NCI-H1436 treated with DMSO at 0.1 percent for 48 hours (cell line): ENCODE measurements around the gene PRODH2.

Source experiments
- DNase-seq: peaks from one replicate; lab custom pipeline; 2025; lab: John Stamatoyannopoulos, UW

The PRODH2 gene, protein sequence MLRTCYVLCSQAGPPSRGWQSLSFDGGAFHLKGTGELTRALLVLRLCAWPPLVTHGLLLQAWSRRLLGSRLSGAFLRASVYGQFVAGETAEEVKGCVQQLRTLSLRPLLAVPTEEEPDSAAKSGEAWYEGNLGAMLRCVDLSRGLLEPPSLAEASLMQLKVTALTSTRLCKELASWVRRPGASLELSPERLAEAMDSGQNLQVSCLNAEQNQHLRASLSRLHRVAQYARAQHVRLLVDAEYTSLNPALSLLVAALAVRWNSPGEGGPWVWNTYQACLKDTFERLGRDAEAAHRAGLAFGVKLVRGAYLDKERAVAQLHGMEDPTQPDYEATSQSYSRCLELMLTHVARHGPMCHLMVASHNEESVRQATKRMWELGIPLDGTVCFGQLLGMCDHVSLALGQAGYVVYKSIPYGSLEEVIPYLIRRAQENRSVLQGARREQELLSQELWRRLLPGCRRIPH

DNA sequence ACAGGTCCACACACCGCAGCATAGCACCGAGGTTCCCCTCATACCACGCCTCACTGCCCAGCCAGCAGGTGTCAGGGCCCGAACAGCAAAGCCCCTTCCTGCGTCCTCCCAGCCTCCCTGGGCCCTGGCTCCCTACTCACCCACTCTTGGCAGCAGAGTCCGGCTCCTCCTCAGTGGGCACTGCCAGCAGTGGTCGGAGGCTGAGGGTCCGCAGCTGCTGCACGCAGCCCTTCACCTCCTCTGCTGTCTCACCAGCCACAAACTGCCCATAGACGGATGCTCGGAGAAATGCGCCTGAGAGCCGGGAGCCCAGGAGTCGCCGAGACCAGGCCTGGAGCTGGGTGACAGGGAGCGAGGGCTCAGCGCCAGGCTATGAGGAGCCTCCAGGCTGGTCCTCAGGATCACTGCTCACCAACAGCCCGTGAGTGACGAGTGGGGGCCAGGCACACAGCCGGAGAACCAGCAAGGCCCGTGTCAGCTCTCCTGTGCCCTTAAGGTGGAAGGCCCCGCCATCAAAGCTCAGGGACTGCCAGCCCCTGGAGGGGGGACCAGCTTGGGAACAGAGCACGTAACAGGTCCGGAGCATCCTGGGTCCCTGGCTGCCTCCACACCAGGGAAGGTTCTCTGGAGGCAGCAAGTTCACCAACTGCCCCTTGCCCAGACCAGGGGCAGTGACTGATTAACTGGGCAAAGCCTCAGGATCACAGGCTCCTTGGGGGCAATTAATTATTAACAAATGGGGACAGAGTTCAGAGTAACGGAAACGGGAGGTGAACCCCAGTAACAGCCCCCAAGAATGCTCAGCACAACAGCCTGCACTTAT is at the start of gene PRODH2:
Gene PRODH2, minus strand, starts transcription at position 626 of the 823 bp plus-strand sequence. Its CDS starts 40 bp downstream, at position 586.
- no peak for DNase-seq

DNA sequence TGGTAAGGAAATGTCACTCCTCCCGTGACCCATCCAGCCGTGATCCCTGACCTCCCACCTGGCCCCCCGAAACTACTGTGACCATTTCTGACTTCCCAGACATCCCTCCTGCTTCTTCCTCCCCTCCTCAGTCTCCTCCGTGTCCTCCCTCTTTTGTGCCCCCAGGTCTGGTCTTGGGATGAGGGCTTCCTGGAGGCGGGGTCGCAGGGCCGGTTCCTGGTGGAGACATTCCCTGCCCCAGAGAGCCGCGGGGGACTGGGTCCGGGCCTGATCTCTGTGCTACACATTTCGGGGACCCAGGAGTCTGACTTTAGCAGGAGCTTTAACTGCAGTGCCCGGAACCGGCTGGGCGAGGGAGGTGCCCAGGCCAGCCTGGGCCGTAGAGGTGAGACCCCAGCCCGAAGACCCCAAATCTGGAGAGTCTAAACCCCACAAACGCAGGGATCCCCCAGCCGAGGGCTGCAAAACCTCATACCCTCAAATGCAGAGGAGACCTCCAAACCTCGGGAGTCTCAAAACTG is 49.1 kb upstream of the PRODH2 start:
- DNase-seq, result no peak

DNA sequence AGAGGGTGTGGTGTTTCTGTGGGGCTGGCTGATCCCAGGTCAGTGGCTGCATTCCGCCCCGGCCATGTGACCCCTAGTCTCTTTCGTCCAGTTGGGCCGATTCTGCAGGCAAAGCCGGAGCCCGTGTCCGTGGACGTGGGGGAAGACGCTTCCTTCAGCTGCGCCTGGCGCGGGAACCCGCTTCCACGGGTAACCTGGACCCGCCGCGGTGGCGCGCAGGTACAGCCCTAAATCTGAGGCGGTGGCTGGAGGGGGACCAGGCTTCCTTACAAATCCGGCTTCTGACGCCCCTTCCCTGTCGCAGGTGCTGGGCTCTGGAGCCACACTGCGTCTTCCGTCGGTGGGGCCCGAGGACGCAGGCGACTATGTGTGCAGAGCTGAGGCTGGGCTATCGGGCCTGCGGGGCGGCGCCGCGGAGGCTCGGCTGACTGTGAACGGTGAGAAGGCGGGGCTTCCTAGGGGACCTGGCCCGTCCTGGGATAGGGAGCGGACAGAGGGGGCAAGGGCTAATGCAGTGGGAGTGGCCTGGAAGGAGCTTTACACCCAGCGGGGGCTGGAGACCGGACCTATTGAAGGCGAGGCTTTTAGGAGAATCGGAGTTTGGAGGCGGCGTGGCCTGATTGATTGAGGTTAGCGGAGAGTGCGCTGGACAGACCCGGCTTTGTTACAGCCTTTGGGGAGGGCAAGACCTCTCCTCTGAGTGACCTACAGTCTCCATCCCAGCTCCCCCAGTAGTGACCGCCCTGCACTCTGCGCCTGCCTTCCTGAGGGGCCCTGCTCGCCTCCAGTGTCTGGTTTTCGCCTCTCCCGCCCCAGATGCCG is 48.4 kb upstream of the PRODH2 start:
- no peak for DNase-seq

DNA sequence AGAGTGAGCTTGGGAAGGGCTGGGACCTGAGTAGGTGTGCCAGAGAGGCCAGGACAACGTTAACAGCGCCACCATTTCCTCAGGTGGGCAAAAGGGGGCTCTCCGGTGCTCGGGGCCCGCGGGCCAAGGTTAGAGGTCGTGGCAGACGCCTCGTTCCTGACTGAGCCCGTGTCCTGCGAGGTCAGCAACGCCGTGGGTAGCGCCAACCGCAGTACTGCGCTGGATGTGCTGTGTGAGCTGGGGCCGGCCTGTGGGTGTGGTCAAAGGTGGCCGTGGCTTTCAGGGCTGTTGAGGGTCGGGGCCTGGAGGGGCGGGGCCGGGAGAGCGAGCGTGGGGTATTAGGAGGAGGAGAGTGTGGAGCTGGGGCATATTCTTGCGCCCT is 47.8 kb upstream of the PRODH2 start:
- DNase-seq, result no peak

DNA sequence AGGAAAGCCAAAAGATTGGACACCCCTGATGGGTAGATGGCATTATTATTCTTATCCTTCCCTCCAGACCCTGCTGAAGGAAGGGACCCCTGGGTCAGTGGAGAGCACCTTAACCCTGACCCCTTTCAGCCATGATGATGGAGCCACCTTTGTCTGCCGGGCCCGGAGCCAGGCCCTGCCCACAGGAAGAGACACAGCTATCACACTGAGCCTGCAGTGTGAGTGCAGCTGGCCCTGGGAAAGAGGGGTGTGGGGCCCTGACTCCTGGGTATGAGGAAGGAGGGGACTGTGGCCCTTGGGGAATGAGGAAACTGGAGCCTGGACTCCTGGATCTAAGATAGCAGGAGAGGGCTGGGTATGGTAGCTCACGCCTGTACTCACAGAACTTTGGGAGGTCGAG is 46.8 kb upstream of the PRODH2 start:
- no peak for DNase-seq

DNA sequence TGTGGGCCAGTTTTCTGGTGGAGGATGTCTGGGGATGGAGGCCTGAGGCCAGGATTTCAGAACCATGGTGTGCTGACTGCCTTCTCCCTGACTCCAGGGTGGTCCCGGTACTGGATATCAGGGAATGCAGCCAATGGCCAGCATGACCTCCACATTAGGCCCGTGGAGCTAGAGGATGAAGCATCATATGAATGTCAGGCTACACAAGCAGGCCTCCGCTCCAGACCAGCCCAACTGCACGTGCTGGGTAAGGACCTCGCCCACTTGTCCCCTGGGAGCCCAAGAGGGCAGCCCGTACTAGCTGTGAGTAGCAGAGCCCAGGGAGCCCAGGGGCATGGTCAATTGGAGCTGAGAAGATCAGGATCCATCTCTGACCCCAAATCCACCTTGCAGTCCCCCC is 45.7 kb upstream of the PRODH2 start:
- DNase-seq, result no peak

DNA sequence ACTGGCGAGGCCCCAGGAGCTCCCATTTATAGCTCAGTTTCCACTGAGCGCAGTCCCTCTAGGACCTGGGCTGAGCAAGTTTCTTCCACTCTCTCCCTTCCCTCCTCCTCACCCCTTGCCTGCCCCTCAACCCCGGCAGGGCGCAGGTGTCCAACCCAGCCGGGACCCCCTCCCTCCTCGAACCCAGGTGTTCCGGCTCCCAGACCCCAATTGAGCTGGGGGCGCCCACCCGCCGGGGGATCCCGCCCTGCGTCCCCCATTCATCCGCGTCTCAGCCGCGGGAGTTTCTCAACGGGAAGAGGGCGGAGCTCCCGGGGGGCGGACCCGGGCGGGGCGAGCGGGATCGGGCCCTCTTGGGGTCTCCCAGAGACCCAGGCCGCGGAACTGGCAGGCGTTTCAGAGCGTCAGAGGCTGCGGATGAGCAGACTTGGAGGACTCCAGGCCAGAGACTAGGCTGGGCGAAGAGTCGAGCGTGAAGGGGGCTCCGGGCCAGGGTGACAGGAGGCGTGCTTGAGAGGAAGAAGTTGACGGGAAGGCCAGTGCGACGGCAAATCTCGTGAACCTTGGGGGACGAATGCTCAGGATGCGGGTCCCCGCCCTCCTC is 44.0 kb upstream of the PRODH2 start, which contains the start of gene KIRREL2:
Gene KIRREL2, plus strand, starts transcription at position 366 of the 604 bp plus-strand sequence. Its CDS starts 209 bp downstream, at position 575.
- no peak for DNase-seq

DNA sequence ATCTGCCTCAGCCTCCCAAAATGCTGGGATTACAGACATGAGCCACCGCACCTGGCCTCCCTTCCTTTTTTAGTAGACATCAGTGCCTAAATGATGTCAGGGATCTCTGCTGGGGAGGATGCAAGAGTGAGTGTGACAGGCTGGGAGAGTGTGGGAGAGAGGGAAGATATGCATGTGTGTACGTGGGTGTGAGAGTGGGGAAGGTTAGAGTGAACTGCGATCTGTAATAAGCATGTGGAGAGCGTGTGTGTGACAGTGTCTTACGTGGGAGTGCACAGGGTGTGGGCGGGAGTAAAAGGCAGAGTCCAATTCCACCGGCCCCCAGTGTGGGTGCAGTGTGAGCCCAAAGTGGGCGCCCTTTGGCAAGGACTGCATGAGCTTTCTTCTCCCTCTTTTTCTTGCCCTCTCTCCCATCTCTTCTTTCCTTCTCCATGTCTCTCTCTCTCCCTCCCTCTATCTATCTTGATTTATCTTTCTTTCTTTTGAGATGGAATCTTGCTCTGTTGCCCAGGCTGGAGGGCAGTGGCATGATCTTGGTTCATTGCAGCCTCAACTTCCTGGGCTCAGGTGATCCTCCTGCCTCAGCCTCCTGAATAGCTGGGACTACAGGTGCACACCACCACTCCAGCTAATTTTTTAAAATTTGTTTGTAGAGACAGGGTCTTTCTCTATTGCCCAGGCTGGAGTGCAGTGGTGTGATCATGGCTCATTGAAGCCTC is 40.6 kb upstream of the PRODH2 start:
- no peak for DNase-seq

DNA sequence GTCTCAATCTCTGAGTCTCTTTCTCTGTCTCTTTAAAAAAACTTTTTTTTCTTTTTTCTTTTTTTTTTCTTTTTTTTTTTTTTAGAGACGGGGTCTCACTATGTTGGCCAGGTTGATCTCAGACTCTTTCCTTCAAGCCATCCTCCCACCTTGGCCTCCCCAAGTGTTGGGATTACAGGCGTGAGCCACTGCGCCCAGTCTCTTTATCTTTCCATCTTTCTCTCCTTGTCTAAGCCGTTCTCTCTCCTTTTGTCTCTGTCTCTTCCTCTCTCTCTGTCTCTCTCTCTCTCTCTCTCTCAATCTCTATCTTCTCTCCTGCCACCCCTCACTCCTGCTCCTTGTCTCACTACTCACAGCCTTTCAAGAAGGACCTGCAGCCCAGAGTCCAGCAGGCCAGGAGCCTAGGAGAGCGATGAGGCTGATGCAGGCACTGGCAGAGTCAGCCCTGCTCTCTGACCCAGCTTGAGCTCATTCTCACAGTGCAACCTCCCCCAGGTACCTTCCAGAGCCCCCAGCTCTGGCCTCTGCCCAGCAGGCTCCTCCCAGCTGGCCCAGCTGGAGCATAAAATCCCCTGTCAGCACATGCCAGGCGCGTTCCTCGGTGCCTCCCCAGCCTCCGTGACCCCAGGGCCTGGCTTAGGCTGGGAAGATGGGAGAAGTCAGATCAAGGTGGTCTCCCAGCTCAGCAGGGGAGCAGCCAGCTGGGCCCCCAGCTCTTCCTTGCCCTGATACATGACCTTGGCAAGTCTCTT is 39.6 kb upstream of the PRODH2 start, which contains the start of gene NPHS1:
Gene NPHS1, minus strand, starts transcription at position 476 of the 752 bp plus-strand sequence. CDS start 667 bp downstream, outside the sequence.
- no peak for DNase-seq

DNA sequence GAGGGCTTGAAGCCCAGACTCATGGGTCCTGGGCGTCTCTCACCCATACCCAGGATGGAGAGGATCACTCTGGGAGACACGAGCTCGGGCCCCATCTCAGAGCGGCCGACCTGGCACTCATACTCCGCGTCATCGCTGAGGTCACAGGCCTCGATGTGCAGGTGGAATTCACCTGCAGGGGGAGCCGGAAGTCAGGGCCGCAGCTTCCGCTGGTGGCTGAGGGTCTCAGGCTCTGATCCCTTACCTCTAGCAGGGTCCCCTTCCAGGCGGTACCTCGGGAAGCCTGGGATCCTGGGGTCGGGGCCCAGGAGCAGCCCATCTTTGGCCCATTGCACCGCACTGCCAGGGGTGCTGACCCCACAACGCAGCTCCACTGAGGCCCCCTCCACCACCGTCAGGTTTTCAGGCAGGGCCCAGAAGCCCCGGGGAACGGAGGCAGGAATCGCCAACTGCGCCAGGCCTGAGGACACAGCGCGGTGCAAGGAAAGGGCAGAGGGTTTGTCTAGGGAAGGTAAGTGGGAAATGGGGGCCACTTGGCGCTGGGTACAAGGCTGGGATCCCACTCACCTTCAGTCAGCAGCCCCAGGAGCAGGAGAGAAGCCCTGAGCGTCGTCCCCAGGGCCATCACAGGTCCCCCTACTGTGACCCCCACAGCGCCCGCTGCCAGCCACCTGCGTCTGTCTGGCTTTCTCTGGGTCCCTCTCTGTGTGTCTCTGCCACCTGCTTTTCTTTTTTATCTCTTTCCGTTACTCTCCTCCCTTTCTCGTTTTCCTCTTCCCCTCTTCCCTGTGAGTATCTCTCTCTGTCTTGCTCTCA is 38.8 kb upstream of the PRODH2 start:
- no peak for DNase-seq

DNA sequence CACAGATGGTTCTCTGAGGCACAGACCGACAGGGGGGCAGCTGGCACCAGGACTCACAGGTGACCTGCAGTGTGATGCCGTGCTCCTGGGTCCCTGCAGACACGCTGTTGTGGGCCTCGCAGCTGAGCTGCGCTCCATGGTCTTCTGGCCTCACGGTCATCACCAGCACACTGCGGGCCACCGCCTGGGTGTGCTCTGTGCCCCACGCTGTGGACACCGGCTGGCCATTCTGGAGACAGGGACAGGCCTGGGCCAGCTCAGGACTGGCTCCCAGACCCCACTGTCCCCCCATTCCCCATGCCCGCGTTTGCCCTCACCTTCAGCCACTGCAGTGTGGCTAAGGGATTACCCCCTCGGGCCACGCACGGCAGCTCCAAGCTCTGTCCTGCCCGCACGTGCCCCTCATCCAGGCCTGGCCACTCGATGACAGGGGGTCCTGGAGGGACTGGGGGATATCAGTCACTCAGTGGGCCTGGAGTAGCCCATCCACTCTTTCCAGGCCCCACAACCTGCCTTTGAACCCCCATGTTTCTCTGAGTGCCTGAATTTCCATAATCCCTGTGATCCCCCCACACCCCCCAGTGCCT is 36.4 kb upstream of the PRODH2 start:
- DNase-seq, result no peak

DNA sequence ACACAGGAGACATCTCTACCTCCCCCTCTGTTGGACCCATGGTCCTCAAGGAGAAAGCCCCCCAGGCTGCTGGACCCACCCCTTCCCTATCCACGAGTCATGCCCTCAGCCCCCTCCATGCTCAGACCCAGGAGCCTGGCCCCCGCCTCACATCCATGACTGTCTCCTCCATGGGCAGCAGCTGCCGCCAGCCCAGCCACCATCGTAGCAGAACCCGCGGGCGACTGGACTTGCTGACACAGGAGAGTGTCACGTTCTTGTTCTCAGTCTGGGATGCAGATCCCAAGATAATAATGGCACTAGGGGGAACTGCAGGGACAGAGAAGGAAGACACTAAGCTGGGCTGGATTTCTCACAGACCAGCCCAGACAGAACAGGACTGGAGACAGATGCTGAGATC is 35.8 kb upstream of the PRODH2 start:
- no peak for DNase-seq

DNA sequence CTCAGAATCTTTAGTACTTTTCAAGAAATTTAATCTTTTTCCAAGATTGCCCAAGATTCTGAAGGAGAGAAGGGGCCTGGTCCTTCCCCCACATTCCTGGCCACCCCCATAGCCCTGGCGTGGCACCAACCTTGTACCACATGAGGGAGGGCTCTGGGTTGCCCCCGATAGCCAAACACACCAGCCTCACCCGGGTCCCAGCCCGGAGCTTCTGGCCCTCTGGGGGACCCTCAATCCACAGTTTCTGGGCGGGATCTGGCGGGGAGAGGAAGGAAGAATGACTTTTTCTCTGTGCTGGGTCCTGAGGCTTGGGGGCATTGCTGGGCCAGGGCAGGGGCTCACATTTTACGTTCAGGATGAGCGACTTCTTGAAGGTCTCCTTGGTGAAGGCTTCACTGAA is 35.3 kb upstream of the PRODH2 start:
- DNase-seq, result no peak

DNA sequence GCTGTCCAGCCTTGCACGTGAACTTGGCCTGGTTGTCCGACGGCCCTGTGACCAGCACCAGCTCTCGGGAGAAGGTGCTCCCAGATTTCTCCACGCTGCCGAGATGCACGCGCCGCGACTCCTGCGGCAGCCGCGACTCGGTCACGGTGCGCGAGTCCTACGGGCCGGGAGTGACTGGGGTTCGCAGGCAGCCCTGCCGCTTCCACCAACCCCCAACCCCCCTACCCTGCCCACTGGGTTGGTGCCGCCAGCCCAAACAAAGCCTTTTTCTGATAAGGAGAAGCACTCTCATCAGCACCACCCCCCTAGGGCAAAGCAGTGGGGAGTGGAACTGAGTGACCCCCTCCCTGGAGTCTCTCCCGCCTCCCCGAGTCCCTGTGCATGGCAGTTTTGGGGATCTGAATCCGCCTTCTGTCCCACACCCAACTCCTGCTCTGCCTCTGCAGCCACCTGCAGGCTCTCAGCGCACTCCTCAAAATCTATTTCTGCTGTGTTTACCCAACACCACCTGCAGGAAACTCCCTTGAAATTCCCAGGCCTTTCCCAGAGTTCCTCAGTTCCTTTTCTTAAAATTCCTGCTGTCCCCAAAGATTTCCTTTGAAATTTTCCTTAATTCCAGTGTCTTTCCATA is 33.5 kb upstream of the PRODH2 start:
- no peak for DNase-seq

DNA sequence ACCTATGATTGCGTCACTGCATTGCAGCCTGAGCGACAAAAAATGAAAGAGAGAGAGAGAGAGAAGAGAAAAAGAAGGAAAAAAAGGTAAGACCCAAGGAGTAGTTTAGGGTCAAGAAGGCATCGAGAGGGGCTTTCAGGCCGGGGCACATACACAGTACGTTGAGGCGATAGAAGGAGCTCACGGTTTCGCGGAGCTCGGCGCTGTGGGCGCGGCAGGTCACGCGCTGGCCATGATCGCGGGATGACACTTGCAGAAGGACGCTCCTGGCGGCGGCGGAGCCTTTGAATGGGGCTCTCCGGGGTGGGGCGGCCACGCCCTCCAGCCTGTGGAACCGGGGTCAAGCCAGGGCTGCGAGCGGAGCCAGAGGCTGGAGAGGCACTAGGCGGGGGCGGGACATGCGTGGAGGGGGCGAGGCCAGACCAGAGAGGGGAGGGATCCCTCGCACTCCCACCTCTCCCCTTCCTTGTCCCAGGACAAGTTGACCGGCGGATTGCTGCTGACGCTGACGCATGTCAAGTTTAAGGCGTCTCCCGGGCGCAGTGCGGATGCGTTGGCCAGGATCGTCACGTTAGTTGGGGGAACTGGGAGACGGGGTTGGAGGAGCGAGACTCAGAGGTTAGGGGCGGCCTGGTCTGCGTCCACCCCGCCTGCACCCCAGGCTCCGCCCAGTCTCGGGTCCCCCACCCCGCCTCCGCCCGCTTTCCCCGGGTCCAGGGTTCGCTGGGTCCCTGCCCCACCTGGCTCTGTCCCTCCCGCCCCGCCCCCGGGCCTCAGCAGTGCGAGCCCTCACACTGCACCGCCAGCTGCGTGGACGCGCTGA is 32.8 kb upstream of the PRODH2 start:
- DNase-seq, result no peak

DNA sequence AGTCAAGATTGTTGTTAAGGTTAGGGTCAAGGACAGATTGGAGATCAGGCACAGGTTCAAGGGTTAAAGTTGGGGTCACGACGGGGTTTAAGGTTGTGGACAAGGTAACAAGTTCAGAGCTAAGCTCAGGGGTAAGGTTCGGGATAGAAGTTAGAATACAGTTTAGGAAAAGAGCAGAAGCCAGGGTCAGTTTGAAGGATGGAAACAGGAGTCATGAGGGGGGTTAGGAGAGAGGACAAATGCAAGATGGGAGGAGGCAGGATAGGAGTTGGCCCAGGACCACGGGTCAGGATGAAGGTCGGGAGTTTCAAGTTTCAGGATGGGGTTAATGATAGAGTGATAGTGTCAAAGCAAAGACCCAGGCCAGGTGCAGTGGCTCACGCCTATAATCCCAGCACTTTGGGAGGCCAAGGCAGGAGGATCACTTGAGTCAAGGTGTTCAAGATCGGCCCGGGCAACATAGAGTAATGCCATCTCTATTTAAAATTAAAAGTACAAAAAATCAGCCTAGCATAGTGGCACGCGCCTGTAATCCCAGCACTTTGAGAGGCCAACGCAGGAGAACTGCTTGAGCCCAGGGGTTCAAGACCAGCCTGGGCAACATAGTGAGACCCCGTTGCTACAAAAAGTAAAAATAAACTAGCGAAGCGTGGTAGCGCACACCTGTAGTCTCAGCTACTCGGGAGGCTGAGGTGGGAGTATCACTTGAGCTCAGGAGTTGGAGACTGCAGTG is 32.0 kb upstream of the PRODH2 start:
- no peak for DNase-seq
